ENCODE measurements around the gene NEXMIF. TPM values are rescaled to one million over a fixed set of nuclear protein-coding genes. Genes with fewer than 3 reads are reported as not detected.
A peak's percentile ranks its signal among the peaks of the same experiment; 100 is the strongest.

NEXMIF gene
- total and polyA plus RNA-seq, 2 of the 8 experiments (the other 6 are each of a cell fraction or from before 2014, with no cell fraction given): 0.18 to 0.73 TPM

DNA sequence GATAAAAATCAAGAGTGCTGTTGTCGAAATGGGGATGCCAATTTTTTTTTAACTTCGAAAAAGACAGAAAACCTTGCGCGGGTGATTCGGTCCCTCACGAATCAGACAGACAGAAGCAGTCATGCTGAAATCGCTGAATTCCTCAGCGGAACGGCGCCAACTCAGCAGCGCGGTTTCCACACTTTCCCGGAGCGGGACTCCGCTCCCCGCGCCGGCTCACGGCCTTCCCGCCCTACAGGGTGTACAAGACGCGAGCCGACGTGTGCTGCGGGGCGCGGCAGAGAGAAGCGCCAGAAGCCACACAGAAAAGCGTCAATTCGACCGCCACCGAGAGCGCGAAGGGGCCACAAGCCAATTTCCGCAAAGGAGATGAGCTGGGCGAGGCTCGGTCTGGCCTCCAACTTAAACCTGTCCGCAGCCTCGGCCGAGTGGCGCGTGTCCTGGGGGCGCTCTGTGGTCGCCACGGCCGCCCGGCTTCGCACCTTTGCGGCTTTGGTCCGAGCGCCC is 1.3 kb downstream of the NEXMIF start (continued):
- TF ChIP-seq, protein P1, sequence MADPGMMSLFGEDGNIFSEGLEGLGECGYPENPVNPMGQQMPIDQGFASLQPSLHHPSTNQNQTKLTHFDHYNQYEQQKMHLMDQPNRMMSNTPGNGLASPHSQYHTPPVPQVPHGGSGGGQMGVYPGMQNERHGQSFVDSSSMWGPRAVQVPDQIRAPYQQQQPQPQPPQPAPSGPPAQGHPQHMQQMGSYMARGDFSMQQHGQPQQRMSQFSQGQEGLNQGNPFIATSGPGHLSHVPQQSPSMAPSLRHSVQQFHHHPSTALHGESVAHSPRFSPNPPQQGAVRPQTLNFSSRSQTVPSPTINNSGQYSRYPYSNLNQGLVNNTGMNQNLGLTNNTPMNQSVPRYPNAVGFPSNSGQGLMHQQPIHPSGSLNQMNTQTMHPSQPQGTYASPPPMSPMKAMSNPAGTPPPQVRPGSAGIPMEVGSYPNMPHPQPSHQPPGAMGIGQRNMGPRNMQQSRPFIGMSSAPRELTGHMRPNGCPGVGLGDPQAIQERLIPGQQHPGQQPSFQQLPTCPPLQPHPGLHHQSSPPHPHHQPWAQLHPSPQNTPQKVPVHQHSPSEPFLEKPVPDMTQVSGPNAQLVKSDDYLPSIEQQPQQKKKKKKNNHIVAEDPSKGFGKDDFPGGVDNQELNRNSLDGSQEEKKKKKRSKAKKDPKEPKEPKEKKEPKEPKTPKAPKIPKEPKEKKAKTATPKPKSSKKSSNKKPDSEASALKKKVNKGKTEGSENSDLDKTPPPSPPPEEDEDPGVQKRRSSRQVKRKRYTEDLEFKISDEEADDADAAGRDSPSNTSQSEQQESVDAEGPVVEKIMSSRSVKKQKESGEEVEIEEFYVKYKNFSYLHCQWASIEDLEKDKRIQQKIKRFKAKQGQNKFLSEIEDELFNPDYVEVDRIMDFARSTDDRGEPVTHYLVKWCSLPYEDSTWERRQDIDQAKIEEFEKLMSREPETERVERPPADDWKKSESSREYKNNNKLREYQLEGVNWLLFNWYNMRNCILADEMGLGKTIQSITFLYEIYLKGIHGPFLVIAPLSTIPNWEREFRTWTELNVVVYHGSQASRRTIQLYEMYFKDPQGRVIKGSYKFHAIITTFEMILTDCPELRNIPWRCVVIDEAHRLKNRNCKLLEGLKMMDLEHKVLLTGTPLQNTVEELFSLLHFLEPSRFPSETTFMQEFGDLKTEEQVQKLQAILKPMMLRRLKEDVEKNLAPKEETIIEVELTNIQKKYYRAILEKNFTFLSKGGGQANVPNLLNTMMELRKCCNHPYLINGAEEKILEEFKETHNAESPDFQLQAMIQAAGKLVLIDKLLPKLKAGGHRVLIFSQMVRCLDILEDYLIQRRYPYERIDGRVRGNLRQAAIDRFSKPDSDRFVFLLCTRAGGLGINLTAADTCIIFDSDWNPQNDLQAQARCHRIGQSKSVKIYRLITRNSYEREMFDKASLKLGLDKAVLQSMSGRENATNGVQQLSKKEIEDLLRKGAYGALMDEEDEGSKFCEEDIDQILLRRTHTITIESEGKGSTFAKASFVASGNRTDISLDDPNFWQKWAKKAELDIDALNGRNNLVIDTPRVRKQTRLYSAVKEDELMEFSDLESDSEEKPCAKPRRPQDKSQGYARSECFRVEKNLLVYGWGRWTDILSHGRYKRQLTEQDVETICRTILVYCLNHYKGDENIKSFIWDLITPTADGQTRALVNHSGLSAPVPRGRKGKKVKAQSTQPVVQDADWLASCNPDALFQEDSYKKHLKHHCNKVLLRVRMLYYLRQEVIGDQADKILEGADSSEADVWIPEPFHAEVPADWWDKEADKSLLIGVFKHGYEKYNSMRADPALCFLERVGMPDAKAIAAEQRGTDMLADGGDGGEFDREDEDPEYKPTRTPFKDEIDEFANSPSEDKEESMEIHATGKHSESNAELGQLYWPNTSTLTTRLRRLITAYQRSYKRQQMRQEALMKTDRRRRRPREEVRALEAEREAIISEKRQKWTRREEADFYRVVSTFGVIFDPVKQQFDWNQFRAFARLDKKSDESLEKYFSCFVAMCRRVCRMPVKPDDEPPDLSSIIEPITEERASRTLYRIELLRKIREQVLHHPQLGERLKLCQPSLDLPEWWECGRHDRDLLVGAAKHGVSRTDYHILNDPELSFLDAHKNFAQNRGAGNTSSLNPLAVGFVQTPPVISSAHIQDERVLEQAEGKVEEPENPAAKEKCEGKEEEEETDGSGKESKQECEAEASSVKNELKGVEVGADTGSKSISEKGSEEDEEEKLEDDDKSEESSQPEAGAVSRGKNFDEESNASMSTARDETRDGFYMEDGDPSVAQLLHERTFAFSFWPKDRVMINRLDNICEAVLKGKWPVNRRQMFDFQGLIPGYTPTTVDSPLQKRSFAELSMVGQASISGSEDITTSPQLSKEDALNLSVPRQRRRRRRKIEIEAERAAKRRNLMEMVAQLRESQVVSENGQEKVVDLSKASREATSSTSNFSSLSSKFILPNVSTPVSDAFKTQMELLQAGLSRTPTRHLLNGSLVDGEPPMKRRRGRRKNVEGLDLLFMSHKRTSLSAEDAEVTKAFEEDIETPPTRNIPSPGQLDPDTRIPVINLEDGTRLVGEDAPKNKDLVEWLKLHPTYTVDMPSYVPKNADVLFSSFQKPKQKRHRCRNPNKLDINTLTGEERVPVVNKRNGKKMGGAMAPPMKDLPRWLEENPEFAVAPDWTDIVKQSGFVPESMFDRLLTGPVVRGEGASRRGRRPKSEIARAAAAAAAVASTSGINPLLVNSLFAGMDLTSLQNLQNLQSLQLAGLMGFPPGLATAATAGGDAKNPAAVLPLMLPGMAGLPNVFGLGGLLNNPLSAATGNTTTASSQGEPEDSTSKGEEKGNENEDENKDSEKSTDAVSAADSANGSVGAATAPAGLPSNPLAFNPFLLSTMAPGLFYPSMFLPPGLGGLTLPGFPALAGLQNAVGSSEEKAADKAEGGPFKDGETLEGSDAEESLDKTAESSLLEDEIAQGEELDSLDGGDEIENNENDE (IDR thresholded peaks at IDR 0.05; ENCODE audit: insufficient replicate concordance, low read length): no peak
- peak; percentile 83 for TF ChIP-seq RNF2 (IDR thresholded peaks at IDR 0.05; ENCODE audit: borderline replicate concordance, low read depth, low read length, missing control alignments, poor library complexity, severe bottlenecking)
- no peak for TF ChIP-seq POU5F1 (IDR thresholded peaks at IDR 0.05; ENCODE audit: low read depth, low read length)
- no peak for TF ChIP-seq BCL11A (IDR thresholded peaks at IDR 0.05; ENCODE audit: low read depth in 2 of 2, low read length in 2 of 2)
- no peak for TF ChIP-seq PHF8 (conservative IDR thresholded peaks at IDR 0.05; ENCODE audit: low read depth, low read length)
- no peak for TF ChIP-seq CBX8 (IDR thresholded peaks at IDR 0.05; ENCODE audit: borderline replicate concordance, low read depth, low read length)
- peak; percentile 46 for TF ChIP-seq SUZ12 (IDR thresholded peaks at IDR 0.05; ENCODE audit: low read length)
- TF ChIP-seq EZH2 (IDR thresholded peaks at IDR 0.05; ENCODE audit: low read depth, low read length, severe bottlenecking): no peak
- no peak for TF ChIP-seq TBP (IDR thresholded peaks at IDR 0.05; ENCODE audit: low read depth, low read length)
- TF ChIP-seq KDM1A (IDR thresholded peaks at IDR 0.05; ENCODE audit: borderline replicate concordance, low read length): 0 out of 2 replicates have a peak, but pooled peaks have one; percentile 29
- TF ChIP-seq BACH1 (IDR thresholded peaks at IDR 0.05; ENCODE audit: low read length): no peak
